ENCODE measurements around the gene GATA5.

The GATA5 gene

DNA sequence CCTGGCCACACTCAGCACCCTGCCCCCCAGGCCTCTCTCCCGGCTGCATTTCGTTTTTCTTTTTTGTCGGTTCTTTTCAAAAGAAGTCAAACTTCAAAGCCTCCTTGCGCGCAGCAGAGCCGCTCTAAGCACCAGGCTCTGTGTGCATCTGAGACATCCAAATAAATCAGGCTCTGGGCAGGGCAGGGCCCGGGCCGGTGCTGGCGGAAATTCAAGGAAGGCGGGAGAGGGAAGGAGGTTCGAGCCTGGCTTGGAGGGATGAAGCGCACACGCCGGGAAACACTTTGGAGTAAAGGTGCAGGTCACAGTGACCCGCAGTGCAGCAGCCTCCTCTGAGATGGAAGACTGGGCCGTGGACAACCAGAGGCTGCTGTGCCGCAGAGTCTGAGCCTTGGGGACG lies 5.8 kb downstream of the GATA5 start:
- DNase-seq, result no peak

DNA sequence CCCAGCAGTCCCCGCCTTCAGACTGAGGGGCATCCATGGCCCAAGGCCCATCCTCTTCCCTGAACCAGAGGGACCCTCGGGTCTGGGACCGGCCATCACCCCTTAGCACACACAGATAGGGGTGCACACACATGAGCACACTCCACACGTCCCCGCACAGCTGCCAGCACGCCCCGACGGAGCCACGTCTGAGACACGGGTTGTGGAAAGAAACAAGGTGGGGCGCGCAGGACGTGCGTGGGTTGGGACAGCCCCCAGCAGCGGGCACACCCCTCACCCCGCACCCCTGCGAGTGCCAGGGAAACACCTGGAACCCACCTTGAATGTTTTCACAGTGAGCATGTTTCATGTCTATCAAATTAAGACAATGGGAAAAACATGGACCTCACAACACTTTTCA lies 6.4 kb downstream of the GATA5 start:
- DNase-seq, result no peak

DNA sequence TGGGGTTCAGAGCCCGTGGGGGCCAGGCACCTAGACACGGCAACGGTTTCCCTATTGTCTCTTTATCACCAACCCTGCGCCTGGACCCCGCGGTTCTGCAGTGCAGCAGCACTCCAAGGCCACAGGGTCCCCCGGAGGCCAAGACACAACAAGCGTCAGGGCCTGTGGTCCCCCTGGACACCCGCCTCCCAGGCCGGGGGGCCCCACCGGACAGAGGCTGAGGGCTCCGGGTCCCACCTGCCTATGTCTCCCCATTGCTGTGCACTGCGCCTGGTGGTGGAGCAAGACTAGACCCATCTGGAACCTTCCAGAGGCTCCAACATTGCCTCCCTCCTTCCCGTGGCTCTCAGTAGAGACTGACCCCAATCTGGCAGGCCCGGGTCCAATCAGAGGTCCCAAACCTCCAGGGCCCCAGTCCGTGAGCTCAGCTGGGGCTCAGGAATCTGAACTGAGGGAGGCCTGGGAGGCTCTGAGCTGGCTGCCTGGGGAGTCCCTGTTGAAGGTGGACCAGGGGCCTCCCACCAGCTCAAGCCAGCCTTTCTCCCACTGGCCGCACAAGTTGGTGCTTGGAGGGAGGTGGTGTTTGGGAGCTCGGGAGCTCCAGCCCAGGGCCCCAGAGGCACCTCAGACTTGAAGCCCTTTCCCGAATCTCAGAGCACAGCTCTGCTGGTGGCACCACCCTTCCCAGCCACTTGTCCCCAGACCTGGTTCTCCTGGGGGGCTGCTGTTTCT lies 8.8 kb downstream of the GATA5 start:
- no peak for DNase-seq

DNA sequence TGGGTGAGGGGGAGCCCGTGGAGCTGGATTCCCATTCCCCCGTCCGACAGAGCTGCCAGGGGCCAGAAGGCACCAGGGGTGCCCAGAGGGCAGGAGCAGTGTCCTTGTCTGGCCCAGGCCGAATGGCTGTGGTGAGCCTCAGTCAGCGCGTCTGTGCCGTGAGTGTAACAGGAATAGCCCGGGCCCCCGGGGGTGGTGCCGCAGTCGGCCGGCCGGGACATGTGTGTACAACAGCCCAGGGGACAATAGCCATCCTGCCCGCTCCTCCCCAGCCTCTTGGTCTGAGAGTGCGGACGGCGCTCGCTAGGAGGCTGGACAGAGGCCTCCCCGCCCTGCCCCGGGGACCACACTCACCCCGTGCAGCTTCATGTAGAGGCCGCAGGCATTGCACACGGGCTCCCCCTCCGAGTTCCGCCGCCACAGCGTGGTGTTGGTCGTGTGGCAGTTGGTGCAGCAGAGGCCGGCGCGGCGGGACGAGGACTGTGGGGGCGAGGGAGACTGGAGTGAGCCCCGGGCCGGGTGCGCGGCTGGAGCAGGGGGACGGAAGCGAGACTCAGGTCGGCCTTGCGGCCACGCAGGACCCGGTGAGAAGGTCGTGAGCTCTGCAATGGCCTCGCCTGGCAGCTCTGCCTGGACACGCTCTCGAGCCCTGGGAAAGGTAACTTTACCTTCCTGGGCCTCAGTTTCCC lies 9.6 kb downstream of the GATA5 start:
- no peak for DNase-seq

DNA sequence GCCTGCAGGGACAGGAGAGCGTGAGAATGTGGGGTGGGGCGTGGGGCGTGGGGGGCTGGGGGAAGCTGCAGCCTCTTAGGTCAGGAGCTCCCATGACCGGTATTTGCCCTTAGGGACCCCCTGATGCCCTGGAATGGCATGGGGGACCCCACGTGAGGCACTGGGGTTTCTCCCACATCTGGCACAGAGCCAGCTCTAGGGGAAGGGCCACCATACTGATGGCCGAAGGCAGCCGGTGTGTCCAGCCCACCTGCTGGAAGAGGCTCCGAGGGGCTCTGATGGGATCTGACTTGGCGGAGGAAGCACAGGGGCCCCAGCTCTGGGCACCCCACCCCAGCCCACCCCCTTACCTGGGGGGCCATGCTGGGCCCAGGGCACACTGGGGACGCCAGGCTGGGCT lies 10.8 kb downstream of the GATA5 start:
- no peak for DNase-seq

DNA sequence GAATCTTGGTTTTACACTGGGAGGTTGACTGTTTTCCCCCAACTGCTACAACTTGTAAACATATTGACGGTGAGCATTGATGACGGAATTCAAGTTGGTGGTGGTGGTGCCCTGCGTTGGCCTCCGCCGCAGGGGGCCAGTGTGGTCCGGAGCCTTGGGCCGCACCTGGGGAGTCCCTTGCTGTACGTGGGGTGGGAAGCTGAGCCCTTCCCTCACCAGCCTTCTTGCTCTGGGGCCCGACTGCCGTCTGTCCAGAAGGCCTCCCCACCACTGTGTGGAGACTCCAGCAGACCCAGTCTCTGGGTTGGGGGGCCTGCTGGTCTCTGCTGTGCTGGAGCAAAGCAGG lies 11.4 kb downstream of the GATA5 start:
- no peak for DNase-seq

DNA sequence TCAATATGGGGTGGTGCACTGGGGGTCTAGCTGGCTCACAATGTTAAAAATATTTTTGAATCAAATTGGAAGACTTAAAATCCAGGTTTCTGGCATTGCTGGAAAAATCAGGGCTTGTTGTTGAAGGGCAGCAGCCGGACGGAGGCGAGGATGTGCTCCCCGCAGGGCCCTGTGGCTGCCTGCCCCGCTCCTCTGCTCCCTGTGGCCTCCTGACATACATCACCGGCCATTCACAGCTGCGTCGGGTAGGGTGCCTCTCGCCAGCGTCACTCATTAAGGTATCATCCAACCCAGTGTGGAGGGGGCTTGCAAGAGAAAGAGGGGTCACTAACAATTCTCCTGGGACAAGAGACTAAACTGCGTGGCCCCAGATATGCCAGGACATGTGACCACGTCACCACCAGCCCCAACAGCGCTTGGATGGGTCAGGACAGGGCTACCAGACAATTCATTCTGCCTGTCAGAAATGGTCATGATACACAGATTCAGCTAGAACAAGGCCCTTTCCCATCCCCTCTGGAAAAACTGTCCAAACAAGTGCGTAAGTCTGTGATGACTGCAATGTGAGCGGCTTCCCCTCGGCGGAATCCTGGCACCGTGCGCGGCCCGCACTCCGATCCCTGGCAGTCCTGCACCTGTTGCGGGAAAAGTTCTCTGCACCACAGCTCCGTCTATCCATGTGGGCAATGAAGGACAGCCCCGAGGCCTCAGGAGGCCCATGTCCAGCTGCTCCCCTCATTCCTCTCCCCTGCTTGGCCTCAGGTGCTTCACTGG lies 12.0 kb downstream of the GATA5 start:
- DNase-seq, result no peak

DNA sequence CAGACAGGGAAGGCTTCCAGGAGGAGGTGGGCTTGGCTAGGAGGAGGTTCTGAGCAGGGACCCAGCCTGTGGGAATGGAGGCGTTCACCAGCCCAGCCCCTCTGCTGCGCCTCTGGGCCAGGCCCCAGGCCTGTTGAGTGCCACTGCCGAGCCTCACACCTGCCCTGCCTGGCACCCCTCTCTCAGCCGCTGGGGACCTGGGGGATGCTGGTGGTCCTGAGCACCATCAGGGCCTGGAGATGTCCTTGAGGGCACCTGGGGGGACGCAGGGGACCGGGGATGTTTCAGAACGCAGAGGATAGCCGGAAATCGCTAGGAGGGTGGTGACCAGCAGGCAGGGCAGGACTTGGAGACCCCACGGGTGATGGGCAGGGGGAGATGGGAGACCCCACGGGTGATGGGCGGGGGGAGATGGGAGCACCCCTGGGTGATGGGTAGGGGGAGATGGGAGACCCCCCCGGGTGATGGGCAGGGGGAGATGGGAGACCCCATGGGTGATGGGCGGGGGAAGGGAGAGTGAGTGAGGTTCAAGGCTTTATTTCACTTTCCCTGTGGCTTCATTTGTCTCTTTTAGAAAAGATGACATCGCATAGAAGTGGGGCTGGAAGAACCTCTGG lies 12.7 kb downstream of the GATA5 start:
- DNase-seq, result no peak

DNA sequence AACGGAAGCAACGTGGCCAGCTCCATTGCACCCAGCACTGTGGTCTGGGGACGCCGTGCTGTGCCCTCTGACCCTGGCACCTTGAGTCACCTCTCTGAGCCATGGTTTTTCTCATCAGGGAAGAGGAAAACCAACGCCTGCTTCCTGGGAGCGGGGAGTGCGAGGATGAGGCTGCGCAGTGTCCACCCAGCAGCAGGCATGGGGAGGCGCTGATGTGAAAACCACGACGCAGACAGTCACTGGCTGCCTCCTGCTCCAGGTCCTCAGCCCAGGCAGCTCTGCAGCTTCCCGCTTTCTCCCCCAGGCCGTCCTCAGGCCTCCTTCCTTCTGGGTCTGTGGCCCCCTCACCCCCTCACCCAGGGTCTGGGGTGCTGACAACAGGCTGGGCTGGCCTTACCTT lies 14.0 kb downstream of the GATA5 start:
- DNase-seq, result no peak

DNA sequence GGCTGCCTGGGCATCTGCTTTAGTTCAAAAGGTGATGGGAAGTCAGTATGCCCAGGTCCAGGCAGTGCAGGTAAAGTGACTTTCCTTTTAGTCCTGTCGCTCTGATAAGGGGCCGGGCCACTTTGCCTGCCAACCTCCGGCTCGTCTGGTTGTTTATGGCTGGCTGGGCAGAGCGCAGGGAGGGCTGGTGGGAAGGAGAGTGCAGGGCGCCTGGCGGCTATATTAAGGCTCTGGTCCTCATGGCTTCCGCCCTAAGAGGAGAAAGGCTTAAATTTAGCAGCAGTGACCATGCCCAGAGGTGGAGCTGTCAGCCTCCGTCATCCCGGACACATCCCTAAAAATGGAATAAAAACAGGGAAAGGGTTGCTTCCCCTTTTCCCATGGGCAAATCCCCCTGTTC lies 14.6 kb downstream of the GATA5 start:
- DNase-seq, result no peak

DNA sequence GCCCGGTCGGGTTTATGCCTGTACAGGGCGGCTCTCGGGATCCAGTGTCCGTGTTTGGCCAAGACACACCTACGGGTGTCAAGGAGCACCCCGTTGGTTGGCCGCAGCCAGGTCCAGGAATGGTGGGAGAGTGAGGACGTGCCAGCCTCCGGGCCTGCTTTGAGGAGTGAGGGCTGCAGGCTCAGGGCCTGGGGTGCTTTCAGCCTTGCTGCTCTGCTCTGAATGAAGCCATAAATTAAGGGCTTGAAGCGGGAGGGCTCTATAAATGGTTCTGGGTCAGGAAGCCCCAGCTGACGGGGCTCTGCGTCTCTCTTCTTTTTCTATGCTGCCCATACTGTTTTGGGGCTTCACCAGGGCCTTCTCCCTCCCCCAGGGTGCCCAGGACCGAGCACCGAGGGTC lies 15.1 kb downstream of the GATA5 start:
- no peak for DNase-seq

DNA sequence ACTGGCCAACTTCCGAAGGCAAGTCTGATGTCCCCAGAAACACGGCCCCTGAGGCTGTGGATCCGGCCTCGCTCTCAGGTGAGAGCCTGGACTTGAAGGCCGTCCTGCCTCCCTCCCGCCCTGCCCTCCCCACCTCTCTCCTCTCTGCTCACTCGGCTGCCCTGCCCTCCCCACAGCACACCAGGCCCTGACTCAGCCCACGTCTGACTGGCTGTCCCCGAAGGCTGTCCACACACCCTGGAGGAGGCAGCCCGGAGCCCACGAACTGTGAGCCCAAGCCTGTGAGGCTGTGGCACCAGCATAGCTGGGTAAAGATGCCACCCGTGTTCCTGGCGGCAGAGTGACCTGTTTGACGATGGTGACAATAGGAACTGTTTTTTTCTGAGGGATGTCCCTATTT lies 16.3 kb downstream of the GATA5 start:
- no peak for DNase-seq

DNA sequence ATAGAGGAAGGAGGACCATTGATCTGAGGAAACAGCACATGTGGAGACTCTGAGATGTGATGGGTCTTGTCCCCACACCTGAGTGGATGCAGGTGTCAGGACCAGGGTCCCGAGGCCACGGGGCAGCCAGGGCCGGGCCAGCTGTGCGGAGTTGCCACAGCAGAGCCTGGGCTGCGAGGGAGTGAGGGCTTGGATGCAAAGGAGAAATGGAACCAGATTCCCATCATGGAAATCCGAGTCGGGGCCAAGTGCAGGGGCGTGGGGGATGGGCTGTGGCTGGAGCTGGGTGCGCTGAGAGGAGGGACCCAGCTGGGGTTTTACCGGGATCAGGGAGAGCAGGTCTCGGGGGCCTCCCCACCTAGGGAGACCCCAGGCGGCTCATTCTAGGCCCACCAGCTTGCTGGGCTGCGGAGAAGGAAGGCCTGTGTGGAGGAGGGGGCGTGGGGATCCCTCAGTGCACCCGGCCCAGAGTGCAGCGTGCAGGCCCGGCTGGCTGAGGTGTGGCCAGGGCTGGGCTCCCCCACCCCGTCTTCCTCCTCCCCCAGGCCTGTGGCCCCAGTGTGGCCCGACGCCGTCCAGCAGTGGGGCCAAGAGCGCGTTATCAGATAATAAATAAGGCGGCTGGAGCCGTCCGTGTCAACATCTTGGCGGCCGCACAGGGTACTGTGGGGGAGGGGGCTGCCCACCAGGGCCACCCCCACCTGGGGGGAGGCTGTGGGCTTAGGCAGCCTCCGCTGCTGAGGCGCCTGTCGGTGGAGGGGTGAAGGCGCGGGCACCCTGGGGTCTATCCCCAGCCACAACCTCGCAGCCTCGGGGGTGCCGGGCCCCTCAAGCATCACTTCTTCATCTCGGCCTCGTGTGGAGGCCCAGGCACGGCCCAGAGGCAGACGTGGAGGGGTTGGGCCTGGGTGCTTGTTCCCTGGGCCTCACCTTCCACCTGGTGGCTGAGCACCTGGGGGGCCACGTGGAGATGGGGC lies 17.2 kb downstream of the GATA5 start:
- no peak for DNase-seq

DNA sequence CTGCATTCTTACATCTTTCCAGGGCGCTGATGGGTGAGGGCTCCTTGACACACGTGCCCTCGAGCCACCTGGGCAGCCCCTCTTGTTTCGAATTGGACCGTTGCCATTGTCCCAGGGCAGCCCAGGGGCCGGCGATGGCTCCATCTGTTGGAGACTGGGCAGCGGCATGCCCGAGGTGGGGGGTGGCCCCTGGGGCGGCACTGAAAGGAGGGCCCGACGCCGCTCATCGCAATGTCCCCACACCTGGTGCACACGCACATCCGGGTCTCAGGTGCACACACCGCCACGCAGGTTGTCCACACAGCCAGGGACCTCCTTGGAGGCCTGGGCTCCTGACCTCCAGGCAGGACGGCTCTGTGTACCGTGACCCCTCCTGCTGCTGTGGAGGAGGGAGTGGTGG lies 18.0 kb downstream of the GATA5 start:
- DNase-seq, result no peak

DNA sequence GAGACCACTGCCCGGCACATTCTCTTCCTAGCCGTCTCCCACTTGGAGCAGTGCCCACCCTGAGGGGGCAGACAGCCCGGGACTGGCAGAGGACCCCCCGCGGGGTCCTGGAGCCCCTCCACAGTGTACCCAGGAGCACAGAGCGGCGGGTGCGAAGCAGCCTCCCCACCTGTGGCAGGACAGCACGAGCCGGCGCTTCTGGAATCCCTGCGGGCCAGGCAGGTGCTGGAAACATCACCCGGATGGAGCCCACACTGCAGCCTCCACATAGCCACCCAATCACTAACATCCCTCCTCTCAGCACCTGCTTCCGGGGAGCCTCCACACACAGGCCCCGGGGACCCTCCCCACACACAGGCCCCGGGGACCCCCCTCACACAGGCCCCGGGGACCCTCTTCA lies 18.7 kb downstream of the GATA5 start:
- DNase-seq, result no peak

DNA sequence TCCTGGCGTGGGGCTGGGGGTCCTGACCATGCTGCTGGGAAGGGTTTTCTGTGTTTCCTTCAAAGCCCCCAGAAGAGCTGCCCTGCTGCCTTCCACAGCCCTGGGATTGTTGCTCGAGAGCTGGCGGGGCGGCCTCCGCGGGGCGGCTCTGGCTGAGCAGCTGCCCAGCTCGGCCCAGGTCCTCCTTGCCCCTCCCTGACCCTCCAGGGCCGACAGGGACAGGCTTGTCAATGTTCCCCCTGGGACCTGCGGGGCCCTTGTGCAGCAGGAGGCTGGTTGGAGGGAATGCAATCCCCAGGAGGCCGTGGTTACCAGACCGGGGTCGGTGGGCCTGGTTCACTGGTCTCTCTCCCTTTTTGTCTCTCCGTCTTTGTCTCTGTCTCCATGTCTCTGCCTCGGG lies 19.9 kb downstream of the GATA5 start:
- no peak for DNase-seq

DNA sequence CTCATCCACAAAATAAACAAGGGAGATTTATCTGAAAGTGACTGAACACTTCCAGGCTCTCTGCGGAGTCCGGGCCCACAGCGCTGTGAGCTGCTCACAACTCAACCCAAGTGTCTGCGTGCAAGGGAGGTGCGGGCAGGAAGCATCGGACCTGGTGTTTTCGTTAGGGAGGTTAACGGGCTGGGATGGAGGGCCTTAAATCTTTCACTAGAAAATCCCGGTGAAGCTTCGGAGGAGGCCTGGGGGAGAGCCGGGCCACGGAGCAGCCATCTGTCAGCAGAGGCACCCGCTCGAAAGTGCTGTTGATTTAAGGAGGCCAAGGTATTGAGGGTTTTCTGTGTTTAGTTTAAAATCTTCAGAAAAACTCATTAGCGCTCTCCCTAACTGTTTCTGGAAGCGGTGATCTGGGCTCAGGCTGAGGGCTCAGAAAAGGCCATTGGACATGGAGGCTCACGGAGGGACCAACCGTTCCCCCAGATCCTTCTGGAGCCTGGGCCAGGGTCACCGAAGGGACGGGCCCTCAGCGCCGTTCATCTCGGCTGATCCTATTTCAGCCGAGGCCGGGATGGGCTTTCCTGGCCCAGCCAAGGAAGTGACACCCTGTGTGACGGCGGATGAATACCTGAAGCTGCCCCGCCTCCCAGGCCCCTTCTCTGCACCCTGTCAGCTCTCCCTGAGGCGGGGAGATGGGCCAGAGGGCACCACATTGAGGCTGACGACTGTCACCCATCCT lies 20.7 kb downstream of the GATA5 start:
- no peak for DNase-seq

DNA sequence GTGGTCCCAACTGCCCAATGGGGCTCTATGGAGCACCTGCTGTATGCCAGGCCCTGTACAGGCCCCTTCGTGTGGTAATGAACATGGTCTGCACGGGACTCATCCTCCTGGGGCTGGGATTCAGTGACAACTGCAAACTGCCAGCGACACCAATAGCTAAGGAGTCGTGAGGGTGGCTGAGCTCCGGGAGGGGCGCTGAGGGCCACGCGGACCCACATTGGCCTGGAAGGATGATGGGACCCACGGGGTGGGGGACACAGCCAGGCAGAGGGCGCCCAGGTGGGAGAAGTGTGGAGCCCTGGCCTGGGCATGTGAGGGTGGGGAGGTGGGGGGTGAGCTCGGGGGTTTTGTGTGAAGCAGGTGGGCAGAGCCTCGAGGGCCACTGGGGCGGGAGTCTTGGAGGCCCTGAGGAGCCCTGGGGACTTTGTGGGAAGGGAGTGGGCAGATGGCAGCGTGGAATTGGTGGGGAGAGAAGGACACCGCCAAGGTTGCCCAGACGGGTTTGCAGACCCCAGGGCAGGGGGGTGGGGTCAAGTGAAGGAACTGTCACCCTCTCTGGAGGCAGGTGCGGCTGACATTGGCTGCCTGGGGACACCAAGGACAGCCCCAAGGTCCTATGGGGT lies 22.5 kb downstream of the GATA5 start:
- DNase-seq, result no peak

DNA sequence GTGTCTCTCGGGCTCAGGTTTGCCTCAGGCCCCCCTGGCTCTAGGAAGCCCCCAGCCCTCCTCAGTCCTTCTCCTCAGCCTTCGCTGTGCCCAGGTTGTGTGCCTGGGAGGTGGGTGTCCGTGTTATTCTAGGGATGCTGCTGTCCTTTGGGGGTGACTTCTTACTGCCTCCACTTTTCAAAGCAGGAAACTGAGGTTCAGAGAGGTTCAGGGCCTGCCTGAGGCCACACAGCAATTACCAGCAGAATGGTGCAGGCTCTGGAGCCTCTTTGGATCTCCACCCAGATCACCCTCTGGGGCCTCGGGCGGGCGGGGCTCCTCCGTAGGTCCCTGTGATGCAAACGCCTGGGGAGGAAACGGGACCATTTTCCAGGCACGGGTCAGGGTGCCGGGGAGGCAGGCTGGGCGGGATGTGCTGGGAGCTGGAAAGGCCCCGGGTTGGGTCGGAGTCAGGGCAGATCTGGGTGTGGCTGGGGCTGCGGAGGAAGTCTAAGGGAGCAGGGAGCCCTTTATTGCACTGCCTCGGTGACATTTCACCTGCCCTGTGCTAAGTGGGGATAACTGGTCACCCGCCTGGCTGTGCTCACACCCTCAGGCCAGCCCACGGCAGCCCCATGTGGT lies 23.2 kb downstream of the GATA5 start:
- no peak for DNase-seq

DNA sequence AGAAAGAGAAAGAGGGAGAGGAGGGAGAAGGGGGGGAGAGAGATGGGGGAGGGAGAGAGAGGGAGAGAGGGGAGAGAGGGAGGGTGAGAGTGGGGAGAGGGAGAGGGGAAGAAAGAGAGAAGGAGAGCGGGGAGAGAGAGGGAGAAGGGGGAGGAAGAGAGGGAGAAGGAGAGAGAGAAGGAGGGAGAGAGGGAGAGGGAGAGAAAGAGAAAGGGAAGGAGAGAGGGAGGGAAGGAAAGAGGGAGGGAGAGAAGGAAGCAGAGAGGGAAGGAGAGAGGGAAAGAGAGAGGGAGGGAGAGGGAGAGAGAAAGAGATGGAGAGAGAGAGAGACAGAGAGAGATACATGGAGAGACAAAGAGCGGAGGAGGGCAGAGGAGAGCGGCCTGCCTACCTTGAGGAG lies 23.8 kb downstream of the GATA5 start:
- DNase-seq, result no peak
